ENCODE results near the gene ALDOA.
A peak's percentile ranks its signal among the peaks of the same experiment; 100 is the strongest.

ALDOA gene

GRCh38 chr16:30066761-30067583, 1.4 kb downstream of the ALDOA start:
- ChIA-PET CTCF (interaction anchor here (0.8 to 3.2 kb wide), 3 partner anchors 9 to 25 kb away, joined by 3 to 21 read pairs (median 7); partner anchors contain the start of genes PPP4C and TBX6), POLR2A (interaction anchor here (0.5 to 1.7 kb wide), 4 partner anchors 13 to 490 kb away, joined by 3 to 5 read pairs (median 4); no protein-coding TSS in a partner anchor)
- DNase-seq (ENCODE audit: extremely low spot score): no peak
- TF ChIP-seq CTCF (IDR thresholded peaks at IDR 0.05; ENCODE audit: control extremely low read depth, extremely low read depth, low read depth, missing control alignments): no peak

- ChIA-PET CTCF (interaction anchor here (1.5 to 3.2 kb wide), 2 partner anchors 9 to 24 kb away, joined by 7 to 21 read pairs; partner anchors contain the start of genes PPP4C and TBX6), POLR2A (interaction anchor here (0.7 kb wide), 1 partner anchor 249 kb away, joined by 4 read pairs; no protein-coding TSS in a partner anchor)
Measured at GRCh38 chr16:30067584-30067916, 2.0 kb downstream of the ALDOA start.

GRCh38 chr16:30068333-30068732, 2.8 kb downstream of the ALDOA start:
- DNase-seq (ENCODE audit: extremely low spot score): no peak
- CTCF ChIA-PET: interaction anchor here (0.7 to 1.5 kb wide), 3 partner anchors 8 to 24 kb away, joined by 3 to 7 read pairs (median 5); partner anchors contain the start of gene PPP4C
- POLR2A ChIA-PET: interaction anchor here (0.5 to 1.5 kb wide), 3 partner anchors 9 to 24 kb away, joined by 3 to 4 read pairs (median 3); partner anchors contain the start of gene TBX6
- TF ChIP-seq CTCF (IDR thresholded peaks at IDR 0.05; ENCODE audit: control extremely low read depth, extremely low read depth, low read depth, missing control alignments): no peak

More at GRCh38 chr16:30067584-30067916, 2.0 kb downstream of the ALDOA start:
- no peak for TF ChIP-seq CTCF (IDR thresholded peaks at IDR 0.05; ENCODE audit: control extremely low read depth, extremely low read depth, low read depth, missing control alignments)
- no peak for DNase-seq (ENCODE audit: extremely low spot score)

GRCh38 chr16:30068750-30069610, 3.4 kb downstream of the ALDOA start:
- POLR2A ChIA-PET: interaction anchor here (0.5 to 1.5 kb wide), 3 partner anchors 9 to 23 kb away, joined by 3 to 4 read pairs (median 3); partner anchors contain the start of gene TBX6
- DNase-seq (ENCODE audit: extremely low spot score): no peak
- TF ChIP-seq CTCF (IDR thresholded peaks at IDR 0.05; ENCODE audit: control extremely low read depth, extremely low read depth, low read depth, missing control alignments): peak; percentile 18
- CTCF ChIA-PET: interaction anchor here (1.5 to 3.5 kb wide), 2 partner anchors 11 to 23 kb away, joined by 5 to 21 read pairs; partner anchors contain the start of gene TBX6

- ChIA-PET CTCF (interaction anchor here (1.0 to 3.5 kb wide), 3 partner anchors 10 to 24 kb away, joined by 3 to 21 read pairs (median 5); partner anchors contain the start of gene TBX6), POLR2A (interaction anchor here (1.5 kb wide), 1 partner anchor 22 kb away, joined by 4 read pairs; the partner anchor contains the start of gene TBX6)
- TF ChIP-seq CTCF (IDR thresholded peaks at IDR 0.05; ENCODE audit: control extremely low read depth, extremely low read depth, low read depth, missing control alignments): no peak
Measured at GRCh38 chr16:30069611-30070462, 4.3 kb downstream of the ALDOA start.

More at GRCh38 chr16:30069611-30070462, 4.3 kb downstream of the ALDOA start:
- DNase-seq (ENCODE audit: extremely low spot score): no peak
